IPS-18c (cell line): ENCODE data around the gene HAUS7.

Source experiments
- H3K4me3 ChIP-seq: 2 replicates; pipeline ENCODE4 v1.7.0; 2013; ENCODE audit warnings: low read depth, mild to moderate bottlenecking, low read length, moderate library complexity; ENCODE audit not compliant: insufficient read depth
- H3K9me3 ChIP-seq: one replicate; pipeline ENCODE4 v1.6.1; 2013; ENCODE audit warnings: mild to moderate bottlenecking, low read length, moderate library complexity; ENCODE audit not compliant: control insufficient read depth, insufficient read depth

HAUS7 gene

DNA sequence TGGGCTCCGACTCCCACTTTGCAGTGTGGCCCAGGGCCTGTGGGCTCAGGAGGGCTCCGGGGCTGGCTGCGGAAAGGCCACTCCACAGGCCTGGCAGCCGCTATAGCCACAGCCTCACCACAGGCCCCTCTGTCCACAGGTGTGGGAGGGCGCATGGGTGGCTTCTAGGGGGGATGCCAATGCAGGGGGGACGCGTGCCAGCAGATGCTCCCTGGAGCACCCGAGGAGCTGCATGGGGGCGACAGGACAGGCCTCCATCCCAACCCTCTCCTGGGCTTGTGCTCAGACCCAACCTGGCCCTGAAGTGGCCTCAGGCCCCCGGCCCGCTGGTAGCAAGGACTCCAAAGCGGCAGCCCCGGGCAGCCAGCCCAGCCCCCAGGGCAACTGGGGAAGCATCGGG lies 32.4 kb upstream of the HAUS7 start:
- Histone ChIP-seq H3K9me3 (peaks cover 18% of the 10 kb centered on the region), H3K4me3 (no peak overlapping the region)

DNA sequence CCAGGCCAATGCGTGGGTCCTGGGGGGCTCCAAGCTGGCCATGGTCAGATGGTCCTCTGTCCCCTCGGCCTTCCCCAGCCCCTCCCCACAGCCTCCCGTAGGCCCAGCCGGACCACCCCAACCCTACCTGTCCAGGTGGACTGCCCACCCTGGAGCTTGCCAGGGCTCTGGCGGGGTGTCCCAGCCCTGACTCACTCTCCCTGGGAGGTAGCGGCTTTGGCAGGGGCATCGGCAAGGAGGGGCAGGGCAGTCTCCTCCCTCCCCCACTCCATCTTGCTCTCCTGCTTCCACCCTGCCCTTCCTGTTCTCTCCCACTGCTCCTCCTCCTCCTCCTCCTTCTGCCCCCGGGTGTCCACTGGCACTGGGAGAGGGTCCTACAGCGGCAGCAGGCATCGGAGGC lies 31.8 kb upstream of the HAUS7 start:
- H3K4me3 ChIP-seq, result no peak overlapping the region
- H3K9me3 ChIP-seq, result peaks cover 18% of the 10 kb centered on the region

DNA sequence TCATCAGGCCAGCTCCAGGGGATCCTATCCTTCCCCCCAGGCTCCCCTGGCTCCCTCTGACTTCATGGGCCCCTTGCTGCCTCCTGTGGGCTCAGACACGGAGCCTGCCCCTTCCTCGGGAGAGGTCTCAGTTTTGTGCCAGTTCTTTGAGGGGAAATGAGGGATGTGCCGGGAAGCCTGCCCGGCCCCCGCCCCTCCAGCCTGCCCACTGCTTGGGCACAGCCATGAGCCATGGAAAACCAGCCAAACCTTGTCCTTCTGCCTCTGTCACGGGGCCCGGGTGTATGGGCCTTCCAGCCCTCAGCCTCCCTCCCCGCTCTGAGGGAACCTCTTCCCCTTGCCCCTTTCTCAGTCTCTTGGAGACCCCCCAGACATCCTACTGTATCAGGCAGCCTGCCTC lies 31.2 kb upstream of the HAUS7 start:
- no peak overlapping the region for H3K4me3 ChIP-seq
- H3K9me3 ChIP-seq, result peaks cover 18% of the 10 kb centered on the region

DNA sequence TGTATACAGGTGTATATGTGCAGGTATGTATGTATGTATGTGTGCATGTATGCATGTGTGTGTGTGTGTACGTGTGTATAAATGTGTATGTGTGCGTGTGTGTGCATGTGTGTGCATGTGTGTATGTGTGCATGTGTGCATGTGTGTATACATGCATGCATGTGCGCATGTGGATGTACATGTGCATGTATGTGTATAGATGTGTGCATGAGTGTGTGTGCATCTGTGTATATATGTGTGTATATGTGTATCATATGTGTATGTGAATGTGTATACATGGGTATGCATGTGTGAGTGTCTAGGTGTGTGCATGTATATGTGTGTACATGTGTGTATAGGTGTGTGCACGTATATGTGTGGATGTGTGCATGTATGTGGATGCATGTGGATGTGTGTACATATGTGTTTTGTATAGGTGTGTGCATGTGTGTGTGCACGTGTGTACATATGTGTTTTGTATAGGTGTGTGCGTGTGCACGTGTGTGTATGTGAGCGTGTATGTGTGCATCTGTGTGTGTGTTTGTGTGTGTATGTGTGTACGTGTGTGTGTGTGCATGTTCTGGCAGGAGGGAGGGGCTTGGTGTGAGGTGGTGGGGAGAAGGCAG lies 30.4 kb upstream of the HAUS7 start:
- H3K4me3 ChIP-seq, result no peak overlapping the region
- H3K9me3 ChIP-seq, result peaks cover 16% of the 10 kb centered on the region

DNA sequence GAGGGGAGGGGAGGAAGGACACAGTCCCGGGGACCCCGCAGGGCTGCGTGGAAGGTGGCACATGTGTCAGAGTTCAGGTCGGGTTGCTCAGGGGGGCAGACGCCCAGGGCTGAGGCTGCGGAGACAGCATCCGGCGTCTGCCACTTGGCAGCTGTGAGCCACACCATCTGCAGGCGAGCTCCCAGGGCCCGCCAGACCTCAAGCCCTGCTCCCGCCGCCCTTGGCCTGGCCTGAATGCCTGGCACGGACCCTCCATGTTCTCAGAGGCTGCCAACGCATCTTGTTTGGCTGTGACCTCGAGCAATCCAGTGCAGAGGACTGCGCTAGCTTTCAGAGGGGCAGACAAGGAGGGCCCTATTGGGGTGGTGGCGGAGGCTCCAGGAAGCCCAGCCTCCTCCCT lies 29.5 kb upstream of the HAUS7 start:
- Histone ChIP-seq H3K4me3 (no peak overlapping the region), H3K9me3 (peaks cover 18% of the 10 kb centered on the region)

DNA sequence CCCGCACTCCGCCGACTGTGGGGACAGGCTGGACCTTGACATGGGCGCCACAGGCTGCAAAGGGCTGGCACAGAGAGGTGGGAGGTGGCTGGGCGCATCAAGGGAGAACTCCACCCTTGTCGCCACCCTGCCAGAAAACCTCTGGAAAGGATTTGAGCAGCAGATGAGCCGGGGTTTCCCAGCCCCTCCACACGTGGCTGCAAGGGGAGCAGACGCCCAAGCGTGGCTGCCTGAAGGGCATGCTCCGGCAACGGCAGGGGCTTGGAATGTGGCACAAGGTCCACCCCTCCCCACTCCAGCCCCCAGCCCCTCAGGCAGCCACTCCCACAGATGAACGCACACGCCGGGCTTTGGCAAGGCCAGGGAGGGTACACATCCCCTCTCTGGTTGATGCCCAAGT lies 29.0 kb upstream of the HAUS7 start:
- Histone ChIP-seq H3K4me3 (no peak overlapping the region), H3K9me3 (peaks cover 15% of the 10 kb centered on the region)

DNA sequence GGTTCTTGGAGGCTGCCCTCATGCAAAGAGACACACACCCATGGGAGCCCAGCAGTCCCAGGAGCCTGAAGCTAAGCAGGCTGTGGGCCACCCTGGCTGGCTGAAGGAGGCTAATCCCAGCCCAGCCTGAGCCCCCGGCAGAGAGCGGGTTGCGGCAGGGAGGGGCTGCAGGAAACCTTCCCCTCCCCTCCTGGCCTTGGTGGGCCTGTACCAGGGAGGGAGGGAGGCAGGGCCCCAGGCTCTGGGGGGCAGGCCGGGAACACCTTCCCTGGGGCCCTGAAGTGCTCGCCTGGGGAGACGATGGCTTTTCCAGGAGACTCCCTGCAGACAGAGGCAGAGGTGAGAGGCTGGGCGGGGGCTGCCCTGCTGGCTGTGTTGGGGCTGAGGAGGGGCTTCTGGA lies 28.1 kb upstream of the HAUS7 start:
- H3K9me3 ChIP-seq, result peaks cover 17% of the 10 kb centered on the region
- no peak overlapping the region for H3K4me3 ChIP-seq

DNA sequence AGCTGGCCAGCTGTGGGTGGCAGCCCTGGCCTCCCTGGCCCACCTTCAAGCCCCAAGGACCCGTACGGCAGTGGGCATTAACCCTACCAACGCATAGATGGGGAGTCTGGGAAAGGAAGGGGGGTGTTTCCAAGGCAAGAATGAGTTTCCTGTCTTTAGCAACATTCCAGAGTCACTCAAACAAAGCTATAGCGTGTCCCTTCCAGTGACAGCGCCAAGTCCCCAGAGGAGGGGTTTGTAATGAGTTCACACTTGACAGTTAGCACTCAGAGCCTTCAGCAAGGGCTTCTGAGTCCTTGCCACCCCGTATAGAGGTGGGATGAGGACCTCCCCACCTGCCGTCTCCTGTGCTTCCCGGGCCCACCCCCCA lies 26.2 kb upstream of the HAUS7 start:
- peaks cover 11% of the 10 kb centered on the region for H3K9me3 ChIP-seq
- H3K4me3 ChIP-seq, result no peak overlapping the region

DNA sequence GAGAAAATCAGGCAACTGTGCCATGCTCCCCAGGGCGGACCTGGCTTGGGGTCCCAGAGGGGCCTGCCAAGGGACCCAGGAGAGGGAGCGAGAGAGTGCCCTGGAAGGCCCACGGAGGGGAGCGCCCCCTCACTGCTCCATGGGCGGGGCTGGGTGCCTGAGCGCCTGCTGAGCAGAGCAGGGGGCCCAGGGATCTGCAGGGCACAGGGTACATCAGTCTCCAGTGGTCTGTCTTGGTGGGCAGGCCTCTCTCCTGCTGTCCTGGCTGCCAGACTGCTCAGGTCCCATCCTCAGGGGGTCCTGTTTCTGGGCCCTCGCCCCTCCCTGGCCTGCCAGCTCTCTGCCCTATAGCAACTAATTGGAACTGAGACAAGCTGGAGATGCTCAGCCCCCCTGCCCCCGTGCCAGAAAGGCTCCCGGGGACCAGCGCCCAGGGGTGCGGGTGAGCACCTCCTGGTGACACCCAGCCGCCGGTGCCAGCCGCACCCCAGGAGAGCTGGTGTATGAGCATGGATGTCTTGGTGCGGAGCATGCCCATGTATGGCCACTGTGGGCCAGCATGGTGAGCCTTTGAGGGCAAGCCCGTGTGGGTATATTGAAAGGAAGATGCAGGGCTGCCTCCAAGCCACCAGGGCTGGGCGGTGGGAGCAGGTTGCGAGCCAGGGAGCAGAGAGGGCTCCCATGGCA lies 25.7 kb upstream of the HAUS7 start:
- H3K9me3 ChIP-seq, result peaks cover 15% of the 10 kb centered on the region
- no peak overlapping the region for H3K4me3 ChIP-seq

DNA sequence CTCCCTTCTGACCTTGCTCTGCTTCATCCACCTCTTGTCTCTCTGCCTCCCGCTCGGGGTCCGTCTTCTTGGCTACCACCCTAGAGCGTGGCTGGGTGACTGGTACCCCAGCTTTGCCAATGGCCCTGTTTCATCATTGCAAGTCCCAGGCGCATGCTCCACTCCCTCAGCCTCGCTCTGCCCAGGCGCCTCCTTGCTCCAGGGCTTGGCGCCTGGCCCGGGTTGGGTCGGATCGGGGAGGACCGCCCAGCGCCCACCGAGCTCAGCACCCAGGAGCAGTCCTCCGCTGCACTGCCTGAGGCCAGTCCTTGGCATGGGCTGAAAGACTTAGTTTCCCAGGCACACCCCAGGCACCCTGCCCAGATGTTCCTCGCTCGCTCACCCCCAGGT lies 25.0 kb upstream of the HAUS7 start:
- H3K4me3 ChIP-seq, result no peak overlapping the region; the same call in 1 of the 2 replicates

DNA sequence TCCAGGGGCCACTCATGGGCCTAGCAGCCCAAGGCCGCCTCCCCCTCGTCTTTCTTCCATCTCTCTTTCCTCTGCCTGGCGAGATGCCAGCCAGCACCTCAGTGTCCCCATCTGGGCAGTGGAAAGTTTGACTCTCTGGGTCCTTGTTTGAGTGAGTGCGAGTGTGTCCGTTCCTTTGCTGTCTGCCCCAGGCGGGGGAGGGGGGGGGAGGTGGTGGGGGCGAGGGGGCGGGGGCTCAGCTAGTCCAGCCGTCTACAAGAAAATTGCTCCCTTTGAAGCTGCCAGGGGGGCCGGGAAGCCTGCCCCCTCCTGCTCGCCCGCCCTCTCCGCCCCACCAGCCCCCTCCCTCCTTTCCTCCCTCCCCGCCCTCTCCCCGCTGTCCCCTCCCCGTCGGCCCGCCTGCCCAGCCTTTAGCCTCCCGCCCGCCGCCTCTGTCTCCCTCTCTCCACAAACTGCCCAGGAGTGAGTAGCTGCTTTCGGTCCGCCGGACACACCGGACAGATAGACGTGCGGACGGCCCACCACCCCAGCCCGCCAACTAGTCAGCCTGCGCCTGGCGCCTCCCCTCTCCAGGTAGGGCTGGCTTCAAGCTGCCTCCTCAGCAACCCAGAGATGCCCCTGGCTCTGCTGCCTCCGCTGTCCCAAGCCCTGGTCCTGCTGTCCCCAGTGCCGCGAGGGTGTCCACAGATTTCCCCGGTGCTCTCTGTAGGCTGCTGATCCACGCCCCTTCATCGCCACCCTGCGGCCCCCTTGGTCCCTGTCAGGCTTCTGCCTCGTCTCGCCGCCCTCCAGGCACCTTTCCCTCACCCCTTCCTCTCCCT lies 24.4 kb upstream of the HAUS7 start, which contains the start of gene BGN:
BGN (plus strand) TSS at position 440 of the 821 bp plus-strand sequence. CDS start 9,652 bp downstream, outside the sequence.
- Histone ChIP-seq H3K4me3 (peak within 1 kb of the TSS; percentile 28; the same call in 1 of the 2 replicates), H3K9me3 (peaks cover 20% of the 10 kb centered on the region)

More for the DNA sequence above, 25.0 kb upstream of the HAUS7 start:
- H3K9me3 ChIP-seq, result peaks cover 18% of the 10 kb centered on the region

DNA sequence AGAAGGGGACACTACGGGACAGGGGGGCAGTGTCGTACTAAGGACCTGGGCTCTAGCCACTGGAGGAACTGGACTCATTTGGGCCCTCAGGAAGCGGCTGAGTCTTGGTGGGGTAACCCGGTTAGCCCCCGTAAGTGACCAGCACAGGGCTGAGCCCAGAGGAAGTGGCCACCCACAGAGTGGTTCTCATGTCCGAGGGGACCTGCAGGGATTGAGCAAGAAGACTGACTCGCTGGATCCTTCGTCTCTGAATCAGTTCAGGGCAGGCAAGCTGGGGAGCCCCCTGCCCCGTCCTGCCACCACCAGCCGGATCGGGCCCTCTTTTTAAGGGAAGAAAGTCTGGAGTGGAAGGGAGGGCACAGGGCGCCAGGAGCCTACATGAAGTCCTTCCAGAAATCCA lies 23.7 kb upstream of the HAUS7 start:
- peaks cover 19% of the 10 kb centered on the region for H3K9me3 ChIP-seq
- no peak overlapping the region for H3K4me3 ChIP-seq

DNA sequence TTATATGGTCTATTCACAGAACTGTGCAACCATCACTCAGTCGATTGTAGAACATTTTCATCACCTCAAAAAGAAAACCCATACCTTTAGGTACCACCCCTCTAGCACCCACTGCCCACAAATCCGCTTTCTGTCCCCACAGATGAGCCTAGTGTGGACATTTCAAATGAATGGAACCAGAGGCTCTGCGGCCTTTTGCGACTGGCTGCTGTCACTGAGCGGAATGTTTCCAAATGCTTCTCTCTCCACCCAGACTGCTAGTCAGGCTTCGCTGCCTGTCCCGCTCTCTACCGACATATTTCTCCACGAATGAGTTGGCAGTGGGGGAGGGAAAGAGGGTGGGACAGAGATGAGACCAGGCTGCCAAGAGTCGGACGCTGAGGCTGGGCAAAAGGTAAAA lies 22.7 kb upstream of the HAUS7 start:
- Histone ChIP-seq H3K4me3 (no peak overlapping the region), H3K9me3 (peaks cover 18% of the 10 kb centered on the region)

DNA sequence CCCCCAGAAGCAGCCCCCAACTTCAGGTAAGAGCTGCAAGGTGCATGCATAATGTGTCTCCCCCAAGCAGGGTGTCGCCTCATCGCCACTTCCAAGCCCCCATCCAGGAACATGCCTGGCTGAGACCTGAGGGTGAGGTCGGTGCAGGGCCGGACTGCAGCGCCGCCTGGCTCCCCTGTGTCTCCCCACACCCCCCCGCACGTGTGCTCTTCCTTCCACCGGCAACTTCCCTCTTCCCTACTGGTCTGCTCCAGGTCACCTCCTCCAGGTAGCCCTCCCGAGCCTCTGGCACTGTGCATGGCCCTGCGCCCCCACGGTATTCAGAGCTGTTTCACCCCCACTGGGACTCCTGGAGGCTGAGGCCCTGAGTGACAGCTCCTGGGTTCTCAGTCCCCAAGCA lies 22.2 kb upstream of the HAUS7 start:
- Histone ChIP-seq H3K9me3 (peaks cover 20% of the 10 kb centered on the region), H3K4me3 (no peak overlapping the region)

DNA sequence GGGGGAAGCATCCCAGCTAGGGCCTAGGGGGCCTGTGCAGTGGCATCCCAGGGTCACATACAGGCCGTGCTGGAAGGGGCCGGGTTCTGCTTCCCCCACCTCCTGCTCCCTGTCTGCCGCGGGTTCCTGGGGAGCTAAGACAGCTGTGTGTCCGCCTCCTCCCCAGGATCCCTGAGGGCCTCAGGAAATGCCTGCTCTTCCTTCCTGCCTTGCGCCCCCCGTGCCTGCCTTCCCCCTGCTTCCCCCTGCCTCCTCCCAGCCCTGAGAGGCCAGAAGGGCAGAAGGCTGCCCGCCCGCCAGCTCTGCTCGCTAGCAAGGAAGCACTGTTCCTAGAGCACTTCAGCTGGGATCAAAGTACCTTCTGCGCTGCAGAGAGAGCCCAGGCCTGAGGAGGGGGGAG lies 21.5 kb upstream of the HAUS7 start:
- H3K4me3 ChIP-seq, result no peak overlapping the region
- H3K9me3 ChIP-seq, result peaks cover 25% of the 10 kb centered on the region

DNA sequence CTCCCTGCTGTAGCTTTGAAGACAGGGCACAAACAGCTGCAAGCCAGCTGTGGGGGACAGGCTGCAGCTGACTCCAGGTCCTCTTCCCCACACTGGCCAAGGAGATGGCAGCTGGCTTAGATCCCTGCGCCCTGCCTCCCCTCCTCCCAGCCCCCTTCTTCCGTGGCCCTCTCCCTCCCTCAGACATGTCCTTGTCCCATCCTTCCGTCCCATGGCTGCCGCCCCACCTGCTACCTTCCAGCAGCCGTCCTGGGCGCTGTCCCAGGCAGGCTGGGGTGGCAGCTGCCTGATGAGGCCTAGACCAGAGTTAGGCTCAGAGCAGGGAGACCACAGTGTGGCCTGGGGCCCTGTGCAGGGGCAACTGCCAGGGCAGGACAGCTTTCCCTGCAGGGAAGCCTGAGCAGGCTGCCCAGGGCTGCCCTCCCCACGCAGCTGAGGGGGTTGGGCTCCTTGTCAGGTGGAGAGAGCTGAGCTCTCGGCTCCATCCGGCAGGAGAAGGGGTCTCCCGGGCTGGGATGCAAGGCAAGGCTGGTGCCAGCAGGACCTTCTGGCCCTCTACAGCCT lies 21.1 kb upstream of the HAUS7 start:
- Histone ChIP-seq H3K4me3 (no peak overlapping the region), H3K9me3 (peaks cover 26% of the 10 kb centered on the region)

DNA sequence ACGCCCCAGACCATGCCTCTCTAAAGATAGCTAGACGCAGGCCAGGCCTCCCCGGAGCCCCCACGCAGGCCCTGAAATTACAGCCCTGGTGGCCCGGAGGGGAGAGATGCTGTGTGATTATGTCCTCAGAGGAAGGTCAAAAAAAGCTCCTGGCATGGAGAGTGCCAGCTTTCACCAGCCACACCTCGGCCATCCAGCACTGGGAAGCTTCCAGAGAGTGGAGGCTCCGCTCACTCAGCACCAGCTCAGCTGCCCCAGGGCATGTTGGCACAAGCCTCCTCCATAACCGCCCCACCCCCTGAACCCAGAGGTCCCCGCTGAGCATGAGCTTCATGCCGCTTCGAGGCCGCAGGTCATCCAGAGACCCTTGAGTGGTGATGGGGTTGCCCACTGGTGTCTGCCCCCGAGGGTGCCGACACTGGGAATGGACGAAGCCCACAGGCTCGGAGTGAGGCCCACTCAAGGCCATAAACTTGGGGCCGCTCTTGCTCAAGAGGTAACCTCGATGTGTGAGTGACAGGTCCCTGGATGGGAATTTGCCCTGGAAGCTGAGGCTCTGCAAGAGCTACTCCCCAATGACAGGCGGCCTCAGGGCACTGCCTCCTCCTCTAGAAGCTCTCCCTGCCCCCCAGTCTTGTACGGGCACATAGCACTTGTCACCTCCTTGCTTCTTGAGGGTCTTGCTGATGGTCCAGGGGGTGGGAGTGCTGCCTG lies 20.0 kb upstream of the HAUS7 start:
- peaks cover 23% of the 10 kb centered on the region for H3K9me3 ChIP-seq
- H3K4me3 ChIP-seq, result no peak overlapping the region
